ENCODE data around the gene PURA.

GRCh38 chr5:140134277-140134935, 20.5 kb downstream of the PURA start:
- TF ChIP-seq CTCF (IDR thresholded peaks at IDR 0.05), result no peak
- no peak for TF ChIP-seq POLR2A (IDR thresholded peaks at IDR 0.05)
- no peak for TF ChIP-seq POLR2AphosphoS5 (IDR thresholded peaks at IDR 0.05)

Data from suprapubic skin (tissue), 4 donors.